BJ (cell line): Measurements from ENCODE around the gene ZNF862. TPM values are rescaled to one million over a fixed set of nuclear protein-coding genes. Genes with fewer than 3 reads are reported as not detected.
A peak's percentile ranks its signal among the peaks of the same experiment; 100 is the strongest.

Experiments
- CTCF ChIA-PET: fragments of 350-600 bp; formaldehyde crosslinking; extraction: SDS; loops from one replicate; lab custom pipeline; 2021; ENCODE audit warnings: antibody characterized with exemption, inconsistent platforms; lab: Yijun Ruan, JAX
- POLR2A ChIA-PET: fragments of 300-600 bp; sonication (Branson Sonifier 250); formaldehyde crosslinking; extraction: SDS; loops from one replicate; lab custom pipeline; 2021; ENCODE audit warnings: antibody characterized with exemption; lab: Charles Lee
- DNase-seq: peaks from one replicate; pipeline ENCODE4 v3.0.0-alpha.2; 2011; ENCODE audit warnings: low read depth
- H3K27me3 ChIP-seq: 2 replicates; pipeline ENCODE4 v1.6.0; 2011; ENCODE audit warnings: low read length; ENCODE audit not compliant: control insufficient read depth, insufficient read depth
- H3K36me3 ChIP-seq: 2 replicates; pipeline ENCODE4 v1.5.1; 2011; ENCODE audit warnings: low read length; ENCODE audit not compliant: control insufficient read depth, insufficient read depth
- H3K4me3 ChIP-seq: 2 replicates; pipeline ENCODE4 v1.5.1; 2011; ENCODE audit warnings: low read depth, mild to moderate bottlenecking, control low read depth, low read length
- CTCF ChIP-seq: IDR thresholded peaks from 2 replicates; pipeline ENCODE4 v1.5.1; 2011; ENCODE audit warnings: low read depth, mild to moderate bottlenecking, control low read depth, inconsistent platforms, low read length, moderate library complexity; ENCODE audit not compliant: insufficient read depth
- polyA plus RNA-seq: library from polyadenylated mRNA; depleted of rRNA; stranded (reverse); fragments of >200 nt; gene quantifications from 2 replicates; pipeline ENCODE4 v1.2.3, GENCODE V29; 2011

Gene ZNF862
- polyA plus RNA-seq, 1 experiment, result 20.4 TPM

- peaks cover 15% of the 10 kb centered on the region for H3K27me3 ChIP-seq
- no peak for DNase-seq
- H3K4me3 ChIP-seq, result no peak overlapping the region
- CTCF ChIA-PET, result no interaction called here
- TF ChIP-seq CTCF, result no peak
- POLR2A ChIA-PET, result no interaction called here
- H3K36me3 ChIP-seq, result no peaks in the 10 kb centered on the region
Measured at GRCh38 chr7:149830997-149831740, 7.0 kb upstream of the ZNF862 start.

GRCh38 chr7:149831741-149832219 is 6.4 kb upstream of the ZNF862 start:
- CTCF ChIA-PET, result no interaction called here

GRCh38 chr7:149832332-149833041 is 5.7 kb upstream of the ZNF862 start:
- CTCF ChIA-PET, result no interaction called here
- Histone ChIP-seq H3K4me3 (no peak overlapping the region), H3K27me3 (peaks cover 15% of the 10 kb centered on the region), H3K36me3 (no peaks in the 10 kb centered on the region)
- POLR2A ChIA-PET, result no interaction called here
- DNase-seq, result no peak
- TF ChIP-seq CTCF, result 0 out of 2 replicates have a peak, but pooled peaks have one; percentile 2

More at GRCh38 chr7:149831741-149832219, 6.4 kb upstream of the ZNF862 start:
- TF ChIP-seq CTCF, result no peak
- H3K27me3 ChIP-seq, result peaks cover 15% of the 10 kb centered on the region
- POLR2A ChIA-PET, result no interaction called here
- no peak for DNase-seq
- H3K4me3 ChIP-seq, result no peak overlapping the region
- no peaks in the 10 kb centered on the region for H3K36me3 ChIP-seq

GRCh38 chr7:149833495-149834130 is 4.6 kb upstream of the ZNF862 start:
- H3K36me3 ChIP-seq, result no peaks in the 10 kb centered on the region
- POLR2A ChIA-PET, result no interaction called here
- TF ChIP-seq CTCF, result no peak
- H3K4me3 ChIP-seq, result no peak overlapping the region
- H3K27me3 ChIP-seq, result peaks cover 15% of the 10 kb centered on the region
- DNase-seq, result no peak
- CTCF ChIA-PET, result interaction anchor here (0.9 kb wide), 1 partner anchor 27 kb away, joined by 3 read pairs; no protein-coding TSS in a partner anchor

GRCh38 chr7:149834601-149835000 is 3.6 kb upstream of the ZNF862 start:
- no peak for DNase-seq
- H3K27me3 ChIP-seq, result peaks cover 15% of the 10 kb centered on the region
- ChIA-PET POLR2A (no interaction called here), CTCF (interaction anchor here (0.9 kb wide), 1 partner anchor 28 kb away, joined by 3 read pairs; no protein-coding TSS in a partner anchor)
- TF ChIP-seq CTCF, result no peak
- H3K4me3 ChIP-seq, result no peak overlapping the region
- no peaks in the 10 kb centered on the region for H3K36me3 ChIP-seq
